ENCODE results near the gene TRAP1.

Gene TRAP1

GRCh38 chr16:3651461-3652372 lies 65.6 kb downstream of the TRAP1 start:
- DNase-seq (ENCODE audit: insufficient read length, low spot score) (peak; percentile 2), FAIRE-seq (no peak)
- TF ChIP-seq CTCF (IDR thresholded peaks at IDR 0.05; ENCODE audit: insufficient read depth, missing control alignments) = no peak

- TF ChIP-seq CTCF (IDR thresholded peaks at IDR 0.05; ENCODE audit: insufficient read depth, missing control alignments) = no peak
- DNase-seq (ENCODE audit: insufficient read length, low spot score) = peak; percentile 2
- FAIRE-seq = no peak
These were observed 66.6 kb downstream of the TRAP1 start for GRCh38 chr16:3650631-3651265.

GRCh38 chr16:3646348-3646920 lies 70.9 kb downstream of the TRAP1 start:
- FAIRE-seq (no peak), DNase-seq (ENCODE audit: insufficient read length, low spot score) (no peak)
- TF ChIP-seq CTCF (IDR thresholded peaks at IDR 0.05; ENCODE audit: insufficient read depth, missing control alignments) = no peak

- FAIRE-seq = no peak
- TF ChIP-seq CTCF (IDR thresholded peaks at IDR 0.05; ENCODE audit: insufficient read depth, missing control alignments) = no peak
- DNase-seq (ENCODE audit: insufficient read length, low spot score) = no peak
These were observed 71.6 kb downstream of the TRAP1 start for GRCh38 chr16:3645504-3646347.

- no peak for TF ChIP-seq CTCF (IDR thresholded peaks at IDR 0.05; ENCODE audit: insufficient read depth, missing control alignments)
- FAIRE-seq = no peak
- DNase-seq (ENCODE audit: insufficient read length, low spot score) = no peak
These were observed 72.2 kb downstream of the TRAP1 start for GRCh38 chr16:3645108-3645503.

- no peak for TF ChIP-seq CTCF (IDR thresholded peaks at IDR 0.05; ENCODE audit: insufficient read depth, missing control alignments)
- DNase-seq (ENCODE audit: insufficient read length, low spot score) (no peak), FAIRE-seq (no peak)
These were observed 74.1 kb downstream of the TRAP1 start for GRCh38 chr16:3643095-3643730.
